GM21737 (cell line): Measurements from ENCODE around the gene CD160.
"Not testable (repeated sequence)": the region's sequence is repeated elsewhere in the genome, so short reads cannot be mapped to it uniquely, and the experiment has no call there.

Experiments used
- ATAC-seq: cut with Tn5 transposase; IDR thresholded peaks from one replicate; pipeline ENCODE4 v1.9.1; 2021; ENCODE audit warnings: mild to moderate bottlenecking, moderate library complexity; ENCODE audit not compliant: unreplicated experiment

The CD160 gene

DNA sequence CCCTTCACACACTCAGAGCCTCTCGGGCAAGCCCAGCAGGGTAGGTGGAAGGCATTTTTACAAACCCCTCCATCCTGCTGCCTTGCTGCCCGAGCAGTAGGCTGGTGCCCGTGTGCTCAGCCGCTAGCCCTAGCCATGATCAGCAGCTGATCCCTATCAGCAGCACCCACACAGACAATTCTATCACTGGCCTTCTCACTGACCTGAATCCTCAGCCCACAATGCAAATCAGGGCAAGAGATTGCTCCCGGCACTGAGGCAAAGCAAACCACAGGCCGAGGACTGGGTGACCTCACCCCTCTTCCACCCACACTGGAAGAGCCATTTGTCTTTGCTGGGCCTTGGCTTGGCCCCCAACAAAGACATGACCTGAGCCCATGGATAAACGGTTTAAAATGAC lies 11.2 kb upstream of the CD160 start:
- no peak for ATAC-seq

DNA sequence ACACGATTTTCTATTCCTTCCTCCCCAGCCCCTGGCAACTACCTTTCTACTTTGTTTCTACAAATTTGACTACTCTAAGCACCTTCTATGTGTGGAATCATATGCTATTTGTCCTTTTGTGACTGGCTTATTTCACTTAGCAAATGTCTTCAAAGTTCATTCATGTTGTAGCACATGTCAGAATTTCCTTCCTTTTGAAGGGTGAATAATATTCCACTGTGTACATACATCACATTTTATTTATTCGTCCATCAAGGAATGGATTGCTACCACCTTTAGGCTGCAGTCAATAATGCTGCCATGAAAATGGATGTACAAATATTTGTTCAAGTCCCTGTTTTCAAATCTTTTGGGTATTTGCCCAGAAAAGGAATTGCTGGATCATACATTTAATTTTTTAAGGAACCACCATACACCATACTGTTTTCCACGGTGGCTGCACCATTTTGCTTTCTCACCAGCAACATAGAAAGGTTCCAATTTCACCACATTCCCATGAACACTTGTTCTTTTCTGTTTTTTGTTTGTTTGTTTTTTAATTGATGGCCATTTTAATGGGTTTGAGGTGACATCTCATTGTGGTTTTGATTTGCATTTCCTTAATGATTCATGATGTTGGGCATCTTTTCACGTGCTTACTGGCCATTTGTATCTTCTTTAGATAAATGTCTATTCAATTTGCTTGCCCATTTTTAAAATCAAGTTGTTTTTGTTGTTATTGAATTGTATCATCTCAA lies 8.8 kb upstream of the CD160 start:
- ATAC-seq = no peak

DNA sequence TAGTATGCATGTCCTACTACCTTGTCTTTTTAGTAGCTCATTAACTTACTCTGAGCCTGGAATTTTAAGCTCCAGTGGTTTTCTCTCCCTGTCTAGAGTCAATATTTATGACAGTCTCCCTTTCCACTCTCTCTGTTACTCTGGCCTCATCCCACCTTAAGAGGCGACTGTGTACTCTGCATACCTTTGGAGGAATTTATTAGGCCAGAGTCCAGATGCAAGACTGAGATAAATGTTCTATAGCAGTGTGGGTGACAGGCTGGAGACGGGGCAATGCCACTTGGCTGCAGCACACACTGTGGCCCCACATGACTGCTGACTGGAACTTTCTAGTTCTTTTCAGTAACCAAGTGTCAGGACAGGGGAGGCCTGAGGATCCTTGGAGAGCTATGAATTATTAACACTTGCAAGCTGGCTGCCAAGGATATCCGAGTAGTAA lies 8.1 kb upstream of the CD160 start:
- ATAC-seq = no peak

DNA sequence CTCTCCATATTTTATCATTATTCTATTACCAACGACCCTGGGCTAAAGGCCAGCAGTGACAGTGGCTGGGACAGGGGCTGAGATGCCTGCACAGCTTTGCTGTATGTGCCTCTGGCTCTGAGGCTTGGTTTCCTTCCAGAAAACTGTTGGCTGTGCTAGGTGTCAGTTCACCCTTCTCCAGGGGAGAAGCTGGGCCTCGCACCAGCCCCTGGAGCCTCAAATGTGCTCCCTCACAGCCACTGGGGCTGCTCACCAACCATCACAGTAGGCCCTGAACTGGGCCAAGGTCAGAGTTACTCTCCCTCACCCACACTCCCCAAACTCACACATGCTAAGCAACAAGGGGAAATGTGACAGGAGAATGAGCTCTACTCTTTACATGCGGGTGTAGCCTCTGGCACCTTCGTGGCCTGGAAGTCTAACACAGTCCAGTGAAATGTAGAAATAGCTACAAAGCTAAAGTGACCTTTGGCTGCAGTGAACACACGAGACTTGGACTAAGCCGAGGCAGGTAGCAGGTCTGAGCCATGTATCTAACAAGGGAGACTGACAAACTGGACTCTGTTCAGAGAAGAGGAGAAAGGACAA lies 4.7 kb upstream of the CD160 start:
- no peak for ATAC-seq

DNA sequence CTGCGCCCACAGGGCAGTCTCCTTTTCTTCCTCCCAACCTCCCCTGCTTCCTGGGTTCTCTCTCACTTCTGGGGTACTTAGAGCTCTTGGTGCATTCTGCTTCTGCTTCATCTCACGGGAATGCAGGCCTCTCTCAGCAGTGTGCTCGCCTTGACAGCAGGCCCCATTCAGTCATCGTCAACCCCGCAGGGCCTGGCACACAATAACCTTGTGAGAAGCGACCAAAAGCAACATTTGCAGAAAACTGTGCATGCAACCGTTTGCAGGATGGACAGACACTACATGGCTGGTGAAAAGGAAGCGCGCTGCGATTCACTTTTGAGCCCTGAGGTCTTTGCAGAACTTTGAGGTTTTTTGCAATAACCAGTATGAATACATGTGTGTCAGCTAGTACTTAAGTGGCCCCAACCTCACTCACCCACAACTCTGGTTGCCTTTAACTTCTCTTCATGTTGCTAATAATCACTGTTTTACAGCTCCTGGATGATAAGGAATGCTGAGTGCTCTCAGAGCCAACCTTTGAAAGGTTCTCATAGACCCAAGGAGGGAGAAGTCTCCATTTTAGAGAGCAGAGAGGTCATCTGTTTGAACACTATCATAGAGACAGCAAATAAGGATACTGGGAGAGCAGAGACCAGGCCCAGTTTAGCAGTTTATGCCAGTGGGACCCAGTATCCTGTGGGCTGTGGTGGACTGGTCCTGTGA lies 2.5 kb upstream of the CD160 start:
- no peak for ATAC-seq

DNA sequence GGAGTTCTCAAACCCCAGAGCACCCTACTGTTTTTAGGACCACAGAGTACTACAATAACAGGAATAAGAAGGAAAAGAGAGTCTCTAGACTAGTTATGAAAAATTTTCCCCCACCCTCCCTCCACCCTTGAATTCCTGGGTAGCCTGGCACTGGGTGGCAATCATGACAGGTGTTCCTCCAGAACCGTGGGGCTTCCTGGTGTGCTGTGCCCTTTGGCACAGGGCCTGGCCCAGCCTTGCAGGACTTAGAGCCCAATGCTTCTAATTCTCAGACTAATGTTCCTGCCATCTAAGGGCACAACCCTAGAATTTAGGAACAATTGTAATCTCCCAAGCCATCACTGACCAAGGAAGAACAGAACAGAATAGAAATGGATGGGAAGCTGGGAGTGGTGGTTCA lies 1.5 kb upstream of the CD160 start:
- no peak for ATAC-seq

DNA sequence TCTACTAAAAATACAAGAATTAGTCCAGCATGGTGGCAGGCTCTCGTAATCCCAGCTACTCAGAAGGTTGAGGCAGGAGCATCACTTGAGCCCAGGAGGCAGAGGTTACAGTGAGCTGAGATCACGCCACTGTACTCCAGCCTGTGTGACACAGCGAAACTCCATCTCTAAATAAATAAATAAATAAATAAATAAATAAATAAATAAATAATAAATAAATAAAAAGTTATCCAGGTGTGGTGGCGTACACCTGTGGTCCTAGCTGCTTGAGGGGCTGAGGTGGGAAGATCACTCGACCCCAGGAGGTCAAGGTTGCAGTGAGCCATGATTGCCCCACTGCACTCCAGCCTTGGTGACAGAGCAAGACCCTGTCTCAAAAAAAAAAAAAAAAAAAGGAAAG lies 834 bp upstream of the CD160 start:
- not testable (repeated sequence) for ATAC-seq

DNA sequence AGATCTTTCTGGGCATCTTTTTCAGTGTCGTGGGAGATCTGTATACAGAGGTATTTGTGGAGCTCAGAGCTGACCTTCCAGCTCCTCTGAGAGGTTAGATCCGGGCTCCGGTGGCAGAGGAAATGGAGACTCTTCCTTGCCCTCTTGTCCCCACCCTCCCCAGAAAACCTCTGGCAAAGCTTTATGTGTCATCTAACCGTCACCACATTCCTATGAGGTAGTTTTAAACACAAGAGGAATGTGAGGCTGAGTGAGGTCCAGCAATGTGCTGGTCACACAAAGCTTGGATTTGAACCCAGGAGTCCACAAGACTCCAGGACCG lies 1.2 kb downstream of the CD160 start:
- ATAC-seq = no peak

DNA sequence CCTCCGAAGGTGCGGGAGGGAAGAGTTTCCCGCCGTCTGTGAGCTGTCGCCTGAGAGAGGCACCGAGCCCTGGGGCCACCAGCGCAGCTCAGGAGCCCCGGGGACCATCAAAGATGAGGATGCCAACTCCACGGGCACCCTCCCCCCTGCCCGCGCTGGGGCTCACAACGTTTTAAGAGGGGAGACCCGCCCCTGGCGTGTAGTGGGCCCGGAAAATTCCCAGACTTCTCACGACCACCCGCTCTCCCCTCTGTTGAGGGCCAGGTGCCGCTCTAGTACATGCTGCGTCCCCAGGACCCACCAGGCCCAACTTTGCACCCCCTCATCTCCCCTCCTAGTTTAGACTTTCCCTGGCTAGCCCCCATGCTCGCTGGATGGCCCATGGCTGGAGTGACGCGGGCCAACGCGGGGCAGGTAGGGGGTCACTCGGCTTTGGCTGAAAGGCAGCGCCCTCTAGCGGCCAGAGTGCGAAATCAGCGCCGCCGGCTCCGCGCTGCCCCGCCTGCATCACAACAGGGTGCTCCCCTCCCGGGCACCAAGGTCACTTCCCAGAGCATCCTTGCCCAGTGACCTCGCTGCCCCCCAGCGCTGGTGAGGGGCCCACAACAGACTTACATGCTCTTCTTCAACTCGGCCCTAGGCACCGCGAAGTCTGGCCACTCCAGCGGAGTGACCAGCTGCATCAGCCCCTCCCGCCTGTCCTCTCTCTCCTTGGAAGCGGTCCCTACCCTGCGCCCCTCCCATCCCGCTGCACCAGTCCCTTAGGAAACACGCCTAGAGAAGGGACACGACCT lies 1.8 kb downstream of the CD160 start:
- peak; percentile 62 for ATAC-seq

DNA sequence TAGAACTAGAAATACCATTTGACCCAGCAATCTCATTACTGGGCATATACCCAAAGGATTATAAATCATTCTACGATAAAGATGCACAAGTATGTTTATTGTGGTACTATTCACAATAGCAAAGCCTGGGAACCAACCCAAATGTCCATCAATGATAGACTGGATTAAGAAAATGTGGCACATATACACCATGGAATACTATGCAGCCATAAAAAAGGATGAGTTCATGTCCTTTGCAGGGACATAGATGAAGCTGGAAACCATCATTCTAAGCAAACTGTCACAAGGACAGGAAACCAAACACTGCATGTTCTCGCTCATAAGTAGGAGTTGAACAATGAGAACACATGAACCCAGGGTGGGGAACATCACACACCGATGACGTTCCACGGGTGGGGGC lies 6.9 kb downstream of the CD160 start:
- not testable (repeated sequence) for ATAC-seq

DNA sequence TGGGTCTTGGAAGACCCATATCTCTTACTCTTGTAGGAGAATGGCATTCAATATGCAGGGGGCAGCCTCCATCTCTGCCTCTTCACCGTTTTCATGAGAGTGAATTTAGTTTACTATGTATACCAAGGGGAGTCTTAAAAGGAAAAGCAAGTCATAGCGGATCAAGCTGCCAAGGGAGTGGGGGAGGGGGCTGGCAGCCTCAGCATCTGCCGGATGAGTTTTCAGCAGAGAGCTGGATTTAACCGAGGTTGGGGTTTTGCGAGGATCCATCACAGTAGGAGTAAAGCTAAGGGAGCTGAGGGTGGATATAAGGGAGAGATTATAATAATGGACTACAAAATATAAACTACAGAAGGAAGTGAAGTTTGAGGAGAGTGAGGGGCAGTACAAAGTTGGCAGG lies 9.9 kb downstream of the CD160 start:
- ATAC-seq = no peak

DNA sequence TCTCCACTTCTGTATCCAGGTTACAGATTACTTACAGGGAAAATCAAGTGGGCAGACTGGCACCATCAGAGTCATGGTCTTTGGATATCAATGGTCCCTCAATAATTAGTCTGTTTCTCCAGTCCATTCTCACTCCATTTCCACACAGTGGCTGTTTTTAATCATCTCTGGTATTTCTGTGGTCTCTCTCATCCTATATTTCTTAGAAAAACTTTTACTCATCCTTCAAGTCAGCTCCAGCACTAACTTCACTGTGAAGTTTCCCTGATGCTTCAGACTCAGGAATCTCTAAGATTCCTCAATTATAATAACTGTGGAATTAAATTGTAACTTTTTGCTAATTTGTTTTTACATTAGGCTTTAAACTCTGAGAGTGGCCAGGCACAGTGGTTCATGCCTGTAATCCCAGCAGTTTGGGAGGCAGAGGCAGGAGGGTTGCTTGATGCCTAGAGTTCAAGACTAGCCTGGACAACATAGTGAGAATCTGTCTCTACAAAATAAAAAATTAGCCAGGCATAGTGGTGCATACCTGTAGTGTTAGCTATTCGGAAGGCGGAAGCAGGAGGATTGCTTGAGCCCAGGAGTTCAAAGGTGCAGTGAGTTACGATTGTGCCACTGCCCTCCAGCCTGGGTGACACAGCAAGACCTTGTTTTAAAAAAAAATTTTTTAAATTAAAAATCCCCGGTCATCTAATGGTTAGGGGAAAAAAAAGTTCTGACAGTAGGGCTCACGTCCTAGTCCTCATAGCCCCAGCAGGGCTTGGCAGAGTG lies 10.6 kb downstream of the CD160 start:
- ATAC-seq = no peak

DNA sequence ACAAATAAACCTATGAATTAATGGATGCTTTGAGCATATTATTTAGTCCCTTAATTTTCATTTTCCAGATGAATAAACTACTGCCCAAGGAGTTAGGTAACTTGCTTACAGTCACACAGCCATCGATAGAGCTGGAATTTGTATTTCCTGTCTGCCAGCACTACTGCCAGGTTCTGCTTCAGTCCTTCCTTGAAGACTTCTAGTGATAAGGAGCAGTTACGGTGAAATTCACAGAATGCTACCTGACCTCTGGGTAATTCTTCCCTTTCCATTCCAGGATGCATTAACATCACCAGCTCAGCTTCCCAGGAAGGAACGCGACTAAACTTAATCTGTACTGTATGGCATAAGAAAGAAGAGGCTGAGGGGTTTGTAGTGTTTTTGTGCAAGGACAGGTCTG lies 11.2 kb downstream of the CD160 start:
- no peak for ATAC-seq

DNA sequence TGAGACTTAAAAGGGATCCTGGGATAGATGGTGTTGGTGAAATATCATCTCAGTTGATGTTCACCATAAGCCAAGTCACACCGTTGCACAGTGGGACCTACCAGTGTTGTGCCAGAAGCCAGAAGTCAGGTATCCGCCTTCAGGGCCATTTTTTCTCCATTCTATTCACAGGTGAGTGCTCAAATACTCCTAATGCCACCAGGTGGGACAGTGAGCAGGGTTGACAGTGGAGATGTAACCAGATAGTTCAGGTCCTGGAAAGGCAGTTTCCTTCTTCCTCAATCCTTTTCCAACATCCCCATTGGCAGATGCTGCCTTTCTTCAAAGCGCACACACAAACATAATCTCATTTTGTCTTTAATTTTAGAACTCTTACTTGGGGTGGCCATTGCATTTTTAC lies 11.6 kb downstream of the CD160 start:
- ATAC-seq = no peak

DNA sequence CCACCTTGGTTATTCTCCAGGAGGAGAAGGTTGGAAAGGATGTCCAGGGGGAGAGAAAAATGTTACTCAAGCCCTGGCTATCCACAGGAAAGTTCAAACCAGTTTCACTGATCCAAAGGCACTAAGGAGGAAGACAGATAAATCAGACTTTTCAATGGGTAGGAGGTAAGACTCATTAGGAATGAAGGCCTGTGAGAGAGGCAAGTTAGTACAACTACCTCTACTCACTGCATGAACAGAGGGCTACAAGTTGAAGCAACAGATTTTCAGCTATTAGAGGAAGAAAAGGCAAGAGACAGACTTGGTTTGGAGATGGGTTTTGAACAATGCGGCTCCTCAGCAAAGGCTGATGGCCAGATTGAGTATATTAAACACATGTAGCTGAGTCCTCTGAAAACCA lies 16.9 kb downstream of the CD160 start:
- ATAC-seq = no peak

DNA sequence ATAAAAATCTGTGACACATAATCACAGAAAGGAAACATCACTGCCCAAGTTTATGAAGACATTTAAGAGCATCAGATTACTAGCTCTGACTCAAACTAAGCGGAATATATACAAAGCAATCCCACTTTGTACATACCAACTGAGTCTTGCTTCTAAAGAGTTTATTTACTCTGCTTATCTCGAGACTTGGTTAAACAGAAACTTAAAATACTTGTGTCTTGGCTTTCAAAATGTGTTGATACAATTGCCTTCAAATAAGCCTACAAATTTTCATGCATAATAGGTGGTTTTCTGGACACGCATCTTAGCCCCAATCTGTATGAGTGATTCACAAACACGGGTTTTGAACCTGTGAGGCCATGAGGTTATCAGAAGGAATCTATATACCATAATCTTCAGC lies 21.0 kb downstream of the CD160 start:
- ATAC-seq = no peak

DNA sequence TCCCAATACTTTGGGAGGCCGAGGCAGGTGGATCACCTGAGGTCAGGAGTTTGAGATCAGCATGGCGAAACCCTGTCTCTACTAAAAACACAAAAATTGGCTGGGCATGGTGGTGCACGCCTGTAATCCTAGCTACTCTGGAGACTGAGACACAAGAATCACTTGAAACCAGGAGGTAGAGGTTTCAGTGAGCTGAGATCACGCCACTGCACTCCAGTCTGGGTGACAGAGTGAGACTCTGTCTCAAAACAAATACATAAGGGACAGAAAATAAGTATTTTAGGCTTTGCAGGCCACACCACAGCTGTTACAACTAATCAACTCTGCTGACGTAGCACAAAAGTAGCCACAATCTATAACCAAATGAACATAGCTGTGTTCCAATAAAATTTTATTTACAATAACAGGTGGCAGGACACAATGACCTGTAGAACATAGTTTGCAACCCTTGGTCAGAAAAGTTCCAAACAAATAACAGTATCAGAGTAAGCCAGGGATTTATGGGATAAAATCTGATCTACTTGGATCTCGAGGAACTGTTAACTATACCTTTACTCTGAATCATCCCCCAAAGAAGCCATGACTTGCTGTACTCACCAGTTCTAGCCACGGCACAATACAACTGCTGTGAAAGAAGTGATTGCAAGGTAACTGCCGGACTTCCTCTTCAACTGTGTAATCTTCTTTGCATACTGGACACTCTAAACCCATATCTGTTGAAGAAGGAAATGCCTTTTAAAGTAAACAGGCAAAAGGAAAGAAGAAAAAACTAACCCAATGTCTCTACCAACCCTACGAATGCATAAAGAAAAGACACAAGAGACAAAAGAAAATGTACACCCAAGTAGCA lies 28.3 kb downstream of the CD160 start:
- ATAC-seq = no peak

DNA sequence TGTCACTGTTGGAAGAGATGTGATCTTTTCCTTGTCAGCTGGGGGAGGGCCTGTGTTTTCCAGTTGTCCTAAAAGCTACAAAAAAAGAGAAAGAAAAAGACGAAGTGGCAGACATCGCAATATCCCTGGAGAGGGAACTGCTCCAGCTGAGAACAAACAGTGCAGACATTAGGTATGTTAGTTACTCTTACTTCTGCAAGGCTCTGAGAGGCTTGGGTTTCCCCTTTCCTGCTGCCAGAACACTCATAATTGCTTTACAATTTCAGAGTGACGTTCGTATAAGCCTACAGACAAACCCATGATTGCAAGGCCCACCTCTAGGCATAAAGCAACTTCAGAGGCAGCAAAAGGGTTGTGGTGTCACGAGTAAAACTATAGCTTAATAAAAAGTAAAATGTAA lies 31.1 kb downstream of the CD160 start:
- ATAC-seq = no peak

DNA sequence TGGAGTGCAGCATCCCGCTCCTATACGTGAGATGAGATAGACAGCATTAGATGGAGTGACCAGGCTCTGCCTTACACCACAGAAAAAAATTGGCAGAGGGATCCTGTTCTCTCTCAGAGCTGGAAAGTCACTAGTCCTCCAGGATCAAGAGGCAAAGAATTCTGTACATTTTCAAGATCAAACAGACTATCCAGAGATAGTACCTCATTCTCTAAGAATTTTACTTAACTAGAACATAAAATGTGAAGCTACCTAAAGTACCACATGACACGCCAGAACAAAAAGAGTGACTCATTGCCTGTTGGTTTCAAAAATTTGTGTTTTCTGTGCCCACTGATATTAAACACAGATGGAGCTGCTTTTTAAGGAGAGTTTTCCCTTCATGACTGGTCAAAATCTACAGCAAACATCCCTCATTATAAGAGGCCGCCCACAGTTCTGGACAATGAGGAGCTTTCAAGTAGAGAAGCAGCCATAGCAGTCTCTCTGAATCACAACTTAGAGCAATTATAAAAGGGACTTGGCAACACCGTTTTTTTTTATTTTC lies 32.3 kb downstream of the CD160 start:
- no peak for ATAC-seq

DNA sequence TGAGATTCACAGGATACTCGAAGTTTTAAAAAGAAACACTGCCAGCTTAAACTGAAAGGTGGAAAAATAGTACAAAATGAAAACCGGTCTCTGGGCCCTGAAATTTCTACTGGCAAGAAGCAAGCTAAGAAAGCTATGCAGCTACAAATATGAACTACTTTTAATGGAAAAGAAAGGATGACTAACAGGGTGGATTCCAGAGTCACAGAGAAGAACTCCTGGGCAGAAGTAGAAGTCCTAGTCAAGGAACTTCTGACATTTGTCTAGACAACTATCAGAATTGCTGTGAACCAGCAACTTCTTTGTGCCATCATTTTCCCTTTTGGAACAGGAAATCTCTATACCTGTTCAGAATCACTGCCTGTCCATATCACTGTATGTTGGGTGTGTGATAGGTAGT lies 38.1 kb downstream of the CD160 start:
- no peak for ATAC-seq
